ENCODE results near the gene TTC8. TPM values are rescaled to one million over a fixed set of nuclear protein-coding genes. Genes with fewer than 3 reads are reported as not detected.
"Not testable (repeated sequence)": the region's sequence is repeated elsewhere in the genome, so short reads cannot be mapped to it uniquely, and the experiment has no call there.

TTC8 gene
- total RNA-seq, 1 experiment from 2014 or later = 32.2 TPM

DNA sequence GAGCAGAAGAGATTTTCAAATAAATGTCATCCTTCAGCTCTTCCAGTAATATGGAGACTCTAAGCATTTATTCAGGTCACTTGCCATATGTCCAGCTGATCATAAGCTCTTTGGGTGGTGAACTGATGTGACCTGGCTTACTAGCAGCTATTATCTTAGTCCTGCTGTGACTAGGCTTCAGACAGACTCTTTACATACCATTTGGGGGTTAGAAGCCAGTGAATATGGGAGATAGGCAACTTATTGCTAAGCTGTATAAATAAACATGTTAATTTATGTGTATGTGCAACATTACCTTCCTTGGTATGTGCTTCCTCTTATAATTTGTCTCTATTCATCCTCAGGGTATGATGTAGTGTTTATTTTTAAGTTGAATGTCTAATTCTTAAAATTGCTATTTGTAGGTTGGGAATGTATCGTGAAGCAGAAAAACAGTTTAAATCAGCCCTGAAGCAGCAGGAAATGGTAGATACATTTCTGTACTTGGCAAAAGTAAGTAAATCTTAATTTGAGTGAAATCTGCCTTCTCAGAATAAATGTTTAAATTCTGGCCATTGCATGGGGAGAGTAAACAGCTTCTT lies 32.4 kb downstream of the TTC8 start:
- DNase-seq (ENCODE audit: low spot score) = peak; percentile 53
- in situ Hi-C loops (cut with HindIII; ENCODE audit: low sequenced_read_pairs) = no loop called here

DNA sequence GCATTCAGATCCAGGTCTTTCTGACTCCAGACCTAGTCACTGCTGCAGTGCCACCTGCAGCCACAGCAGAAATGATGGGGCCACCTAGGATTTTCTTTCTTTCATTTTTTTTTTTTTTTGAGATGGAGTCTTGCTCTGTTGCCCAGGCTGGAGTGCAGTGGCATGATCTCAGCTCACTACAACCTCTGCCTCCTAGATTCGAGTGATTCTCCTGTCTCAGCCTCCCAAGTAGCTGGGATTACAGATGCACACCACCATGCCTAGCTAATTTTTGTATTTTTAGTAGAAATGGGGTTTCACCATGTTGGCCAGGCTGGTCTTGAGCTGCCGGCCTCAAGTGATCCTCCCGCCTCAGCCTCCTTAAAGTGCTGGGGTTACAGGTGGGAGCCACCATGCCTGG lies 33.4 kb downstream of the TTC8 start:
- DNase-seq (ENCODE audit: low spot score); in situ Hi-C loops (cut with HindIII; ENCODE audit: low sequenced_read_pairs): not testable (repeated sequence)

DNA sequence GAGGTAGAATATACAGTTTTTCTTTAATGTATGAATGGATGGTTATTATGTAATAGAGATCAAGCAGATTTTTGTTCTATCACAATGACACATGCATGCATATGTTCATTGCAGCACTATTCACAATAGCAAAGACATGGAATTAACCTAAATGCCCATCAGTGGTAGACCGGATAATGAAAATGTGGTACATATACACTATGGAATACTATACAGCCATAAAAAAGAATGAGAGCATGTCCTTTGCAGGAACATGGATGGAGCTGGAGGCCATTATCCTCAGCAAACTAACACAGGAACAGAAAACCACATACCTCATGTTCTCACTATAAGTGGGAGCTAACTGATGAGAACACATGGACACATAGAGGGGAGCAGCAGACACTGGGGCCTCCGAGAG lies 34.7 kb downstream of the TTC8 start:
- in situ Hi-C loops (cut with HindIII; ENCODE audit: low sequenced_read_pairs); DNase-seq (ENCODE audit: low spot score): not testable (repeated sequence)

DNA sequence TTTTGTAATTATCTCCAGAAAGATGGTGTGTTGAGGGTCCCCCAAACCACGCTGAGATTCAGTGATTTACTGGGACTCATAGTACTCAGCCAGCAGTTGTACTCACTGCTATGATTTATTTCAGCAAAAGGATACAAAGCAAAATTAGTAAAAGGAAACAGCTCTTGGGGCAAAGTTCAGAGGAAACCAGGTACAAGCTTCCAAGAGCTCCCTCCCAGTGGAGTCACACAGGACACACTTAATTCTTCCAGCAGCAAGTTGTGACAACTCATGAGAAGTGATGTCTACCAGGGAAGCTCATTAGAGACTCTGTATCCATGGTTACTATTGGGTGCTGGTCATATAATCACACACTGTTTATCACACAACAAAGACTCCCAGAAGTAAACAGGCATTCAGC lies 38.7 kb downstream of the TTC8 start:
- DNase-seq (ENCODE audit: low spot score) = no peak
- in situ Hi-C loops (cut with HindIII; ENCODE audit: low sequenced_read_pairs) = no loop called here

DNA sequence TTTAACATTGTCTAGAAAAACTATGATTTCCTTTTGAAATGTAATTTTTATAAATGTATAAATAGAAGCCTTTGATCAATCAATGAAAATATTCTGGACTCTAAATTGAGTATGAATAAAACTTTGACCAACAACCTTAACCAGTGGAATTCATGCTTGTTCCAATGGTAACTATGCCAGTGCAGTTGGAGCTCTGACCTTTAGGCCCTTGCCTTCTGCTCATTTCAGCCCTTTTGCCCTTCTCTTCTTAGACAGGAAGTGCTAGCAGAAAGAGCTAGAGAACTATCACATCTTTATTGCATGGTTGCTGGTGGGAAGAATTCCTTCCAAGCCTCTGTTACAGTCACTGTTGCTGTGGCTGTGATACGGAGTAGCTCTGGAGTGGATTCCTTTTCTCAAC lies 39.7 kb downstream of the TTC8 start:
- in situ Hi-C loops (cut with HindIII; ENCODE audit: low sequenced_read_pairs) = no loop called here
- no peak for DNase-seq (ENCODE audit: low spot score)

DNA sequence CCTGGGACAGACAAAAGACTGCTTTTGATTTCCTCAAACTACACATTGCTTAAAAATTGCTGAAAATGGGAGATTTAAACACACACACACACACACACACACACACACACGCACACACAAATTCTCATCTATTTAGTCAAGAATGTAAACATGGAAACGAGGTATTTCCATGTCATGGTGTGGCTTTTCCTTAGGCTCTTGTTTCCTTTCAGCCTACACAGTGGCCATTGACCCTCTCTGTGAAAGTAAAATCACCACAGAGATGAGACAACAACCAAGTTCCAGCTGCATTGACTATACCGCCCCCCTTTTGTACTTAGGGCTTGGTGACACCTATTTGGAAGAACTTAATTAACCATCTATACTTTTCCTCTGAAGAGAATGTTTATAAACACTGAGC lies 41.9 kb downstream of the TTC8 start:
- in situ Hi-C loops (cut with HindIII; ENCODE audit: low sequenced_read_pairs) = no loop called here

DNA sequence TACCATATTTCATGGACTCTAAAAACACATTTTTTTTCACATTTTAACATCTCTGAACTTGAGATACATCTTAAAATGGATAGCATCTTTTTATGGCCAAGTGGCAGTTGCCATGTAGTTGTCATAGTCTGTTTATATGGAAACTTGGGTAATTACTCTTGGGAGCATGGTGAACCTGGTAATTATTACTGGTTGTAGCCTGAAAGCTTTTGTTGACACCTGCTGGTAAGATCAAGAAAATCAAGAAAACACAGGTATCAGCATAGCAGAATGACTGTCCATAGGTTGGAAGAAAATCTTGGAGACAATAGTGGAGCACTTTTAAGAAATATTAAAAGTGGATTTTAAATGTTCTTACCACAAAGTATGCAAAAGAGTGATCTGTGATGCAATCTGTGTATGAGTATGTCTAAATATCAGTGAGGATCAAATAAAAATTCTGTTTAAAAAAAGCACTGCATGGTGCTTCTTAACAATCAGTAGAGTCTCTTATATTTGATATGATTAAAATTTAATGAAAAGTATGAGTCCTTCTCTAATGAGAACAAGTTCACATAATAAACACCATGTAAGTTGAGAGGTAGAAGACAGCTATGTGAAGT lies 44.2 kb downstream of the TTC8 start:
- in situ Hi-C loops (cut with HindIII; ENCODE audit: low sequenced_read_pairs) = no loop called here
- peak; percentile 43 for DNase-seq (ENCODE audit: low spot score)

More for the DNA sequence above, 41.9 kb downstream of the TTC8 start:
- DNase-seq (ENCODE audit: low spot score) = no peak

DNA sequence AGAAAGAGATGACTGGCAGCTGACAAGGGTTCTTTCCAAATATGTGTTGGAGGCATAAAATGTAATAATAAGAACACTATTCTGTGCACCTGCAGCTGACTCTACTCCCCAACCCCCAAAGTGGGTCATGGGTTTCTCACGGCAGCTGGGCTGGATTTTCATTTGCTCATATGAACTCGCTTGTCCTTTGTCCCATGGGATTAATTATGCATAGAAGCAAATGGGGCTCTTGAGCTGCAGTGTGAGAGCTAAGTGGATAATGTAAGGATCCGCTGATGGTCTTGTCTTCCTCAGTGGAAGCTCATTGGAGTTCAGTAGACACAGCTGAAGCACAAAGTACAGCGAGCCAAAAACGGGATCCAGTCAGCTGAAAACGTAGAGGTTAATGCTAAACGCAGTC lies 46.3 kb downstream of the TTC8 start:
- no peak for DNase-seq (ENCODE audit: low spot score)
- in situ Hi-C loops (cut with HindIII; ENCODE audit: low sequenced_read_pairs) = no loop called here

DNA sequence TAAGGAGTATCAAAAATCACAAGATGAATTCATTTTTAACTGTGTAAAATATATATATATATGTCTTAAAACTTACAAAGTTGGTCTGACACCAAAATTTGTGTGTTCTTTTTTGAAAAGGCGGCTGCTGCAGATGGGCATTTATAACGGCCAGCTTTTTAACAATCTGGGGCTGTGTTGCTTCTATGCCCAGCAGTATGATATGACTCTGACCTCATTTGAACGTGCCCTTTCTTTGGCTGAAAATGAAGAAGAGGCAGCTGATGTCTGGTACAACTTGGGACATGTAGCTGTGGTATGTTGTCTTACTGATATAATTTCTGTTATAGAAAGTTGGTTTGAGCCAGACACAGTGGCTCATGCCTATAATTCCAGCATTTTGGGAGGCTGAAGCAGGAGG lies 47.0 kb downstream of the TTC8 start:
- no peak for DNase-seq (ENCODE audit: low spot score)
- in situ Hi-C loops (cut with HindIII; ENCODE audit: low sequenced_read_pairs) = no loop called here

DNA sequence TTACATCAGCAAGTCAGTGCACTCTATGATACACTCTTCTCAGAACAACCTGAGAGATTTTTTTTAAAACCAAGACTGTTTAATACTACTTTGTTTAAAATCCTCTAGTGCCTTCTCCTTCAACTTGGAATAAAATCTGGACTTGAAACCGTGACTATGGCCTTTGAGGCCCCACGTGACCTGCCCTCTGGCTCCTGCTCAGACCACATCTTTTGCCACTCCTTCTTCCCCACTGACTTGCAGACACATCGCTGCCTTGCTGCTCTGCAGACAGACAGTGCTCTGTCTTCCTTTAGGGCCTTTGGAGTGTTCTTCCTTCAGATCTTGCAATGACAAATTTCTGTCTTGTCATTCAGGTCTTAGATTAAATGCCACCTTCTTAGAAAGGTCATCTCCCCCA lies 48.5 kb downstream of the TTC8 start:
- no peak for DNase-seq (ENCODE audit: low spot score)
- in situ Hi-C loops (cut with HindIII; ENCODE audit: low sequenced_read_pairs) = no loop called here

DNA sequence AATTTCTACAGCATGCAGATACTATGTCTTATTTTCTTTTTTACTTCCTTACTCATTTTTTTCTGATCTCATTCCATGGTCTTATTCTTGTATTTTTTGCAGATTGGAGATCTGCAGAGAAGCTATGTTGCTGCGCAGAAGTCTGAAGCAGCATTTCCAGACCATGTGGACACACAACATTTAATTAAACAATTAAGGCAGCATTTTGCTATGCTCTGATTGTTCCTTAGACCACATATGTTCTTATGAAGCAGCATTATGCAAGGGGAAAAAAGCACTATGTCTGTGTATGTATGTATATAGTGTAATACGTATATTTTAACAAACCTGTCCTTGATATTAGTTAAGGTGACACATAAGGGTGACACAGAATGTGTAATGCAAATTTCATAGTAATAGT lies 52.7 kb downstream of the TTC8 start:
- DNase-seq (ENCODE audit: low spot score) = no peak
- in situ Hi-C loops (cut with HindIII; ENCODE audit: low sequenced_read_pairs) = no loop called here

DNA sequence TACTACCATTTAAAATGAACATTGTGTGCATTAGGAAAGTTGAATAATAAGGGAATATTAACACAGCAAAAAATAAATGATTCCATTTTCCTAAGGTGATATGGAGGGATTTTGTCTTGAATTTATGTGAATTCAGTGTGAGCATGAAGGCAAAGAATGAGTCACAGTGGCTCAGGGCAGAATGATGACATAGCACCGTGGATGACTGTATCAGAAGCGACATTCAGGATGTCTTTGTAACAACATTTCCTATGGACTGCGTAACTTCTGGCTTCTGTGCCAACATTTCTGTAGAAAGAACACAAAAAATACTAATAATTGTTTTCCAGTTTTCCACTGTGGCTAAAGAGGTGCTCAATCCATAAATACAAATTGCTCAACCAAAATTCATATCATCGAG lies 54.6 kb downstream of the TTC8 start:
- in situ Hi-C loops (cut with HindIII; ENCODE audit: low sequenced_read_pairs) = no loop called here

DNA sequence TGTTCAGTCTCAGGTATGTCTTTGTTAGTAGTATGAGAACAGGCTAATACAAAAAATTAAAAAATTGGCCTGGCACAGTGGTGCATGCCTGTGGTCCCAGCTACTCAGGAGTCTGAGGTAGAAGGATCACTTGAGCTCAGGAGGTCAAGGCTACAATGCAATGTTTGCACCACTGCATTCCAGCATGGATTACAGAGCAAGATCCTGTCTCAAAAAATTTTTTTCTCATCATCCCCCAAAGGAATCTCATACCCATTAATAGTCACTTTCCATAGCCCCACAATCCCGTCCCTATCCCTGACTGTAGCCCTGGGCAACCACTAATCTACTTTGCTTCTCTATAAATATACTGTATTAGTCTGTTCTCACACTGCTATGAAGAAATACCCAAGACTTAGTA lies 57.8 kb downstream of the TTC8 start:
- no peak for DNase-seq (ENCODE audit: low spot score)
- in situ Hi-C loops (cut with HindIII; ENCODE audit: low sequenced_read_pairs) = no loop called here

More for the DNA sequence above, 54.6 kb downstream of the TTC8 start:
- DNase-seq (ENCODE audit: low spot score) = no peak

DNA sequence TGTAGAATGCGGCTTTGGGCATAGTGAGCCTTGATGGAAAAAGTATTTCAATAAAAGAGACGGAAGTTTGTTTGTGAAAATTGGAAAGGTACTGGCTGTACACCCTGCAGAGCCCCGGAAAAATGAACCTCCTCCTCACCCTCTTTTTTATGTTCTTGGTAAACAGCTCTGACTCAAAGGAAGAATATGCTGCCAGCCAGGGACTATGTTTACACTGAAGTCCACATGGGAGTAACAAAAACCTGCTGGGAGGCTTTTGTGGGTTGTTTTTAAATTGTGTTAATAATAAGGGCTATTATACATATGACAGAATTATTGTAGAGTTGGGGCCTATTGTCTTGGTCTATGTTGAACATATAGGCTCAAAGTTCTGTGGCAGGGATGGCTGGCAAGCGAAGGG lies 70.7 kb downstream of the TTC8 start:
- DNase-seq (ENCODE audit: low spot score) = no peak
- in situ Hi-C loops (cut with HindIII; ENCODE audit: low sequenced_read_pairs) = no loop called here

DNA sequence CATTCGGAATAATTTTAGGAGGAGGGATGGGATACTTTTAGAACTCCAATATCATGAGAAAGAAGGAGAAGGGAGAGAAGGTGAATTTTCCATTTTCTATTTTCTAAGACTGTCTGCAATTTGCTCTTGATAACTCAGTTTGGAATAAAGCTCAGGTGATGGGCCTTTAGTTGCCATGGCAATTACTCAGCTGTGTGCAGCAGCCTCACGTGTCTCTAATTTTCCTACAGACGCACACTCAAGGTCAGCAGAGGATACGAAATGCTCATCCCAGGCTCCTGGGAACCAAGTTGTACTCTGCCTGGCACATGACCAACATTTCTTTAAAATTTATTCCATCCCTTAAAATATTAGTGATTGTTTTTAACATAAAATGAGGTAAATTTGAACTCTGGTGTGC lies 76.7 kb downstream of the TTC8 start:
- in situ Hi-C loops (cut with HindIII; ENCODE audit: low sequenced_read_pairs) = no loop called here
- peak; percentile 26 for DNase-seq (ENCODE audit: low spot score)

DNA sequence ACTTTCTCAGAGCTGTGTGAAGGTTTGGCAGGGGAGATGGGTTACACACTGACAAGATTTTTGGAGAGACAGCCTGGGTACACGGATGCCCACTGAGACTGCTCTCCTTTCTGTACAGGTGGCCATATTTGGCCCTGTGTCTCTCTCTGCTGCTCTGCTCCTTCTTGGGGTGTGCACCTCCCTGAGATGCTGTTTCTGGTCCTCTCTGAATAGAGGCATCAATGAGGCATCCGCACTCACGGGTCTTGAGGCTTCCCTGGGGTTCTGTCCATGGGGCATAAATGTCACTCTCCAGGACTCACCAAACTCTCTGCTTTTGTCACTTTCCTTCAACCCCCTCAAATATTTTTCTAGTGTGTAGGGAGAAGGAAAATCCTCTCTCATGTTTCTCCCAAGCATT lies 77.5 kb downstream of the TTC8 start:
- in situ Hi-C loops (cut with HindIII; ENCODE audit: low sequenced_read_pairs) = no loop called here
- peak; percentile 25 for DNase-seq (ENCODE audit: low spot score)

DNA sequence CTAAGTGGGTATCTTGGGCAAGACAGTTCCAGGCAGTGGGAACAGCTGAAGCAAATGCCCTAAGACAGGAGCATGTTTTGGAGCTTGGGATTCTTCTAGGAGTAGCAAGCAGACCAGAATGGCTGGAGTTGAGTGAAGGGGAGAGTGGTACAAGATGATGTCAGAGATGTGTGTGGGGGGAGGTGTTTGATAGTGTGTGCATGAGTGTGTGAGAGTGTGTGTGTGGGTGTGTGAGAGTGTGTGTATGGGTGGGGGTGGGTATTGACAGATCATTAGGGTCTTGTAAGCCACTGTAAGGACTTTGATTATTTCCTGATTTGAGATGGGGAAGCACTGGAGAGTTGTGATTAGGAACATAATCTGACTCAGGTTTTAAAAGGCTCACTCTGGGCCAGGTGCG lies 78.4 kb downstream of the TTC8 start:
- in situ Hi-C loops (cut with HindIII; ENCODE audit: low sequenced_read_pairs) = no loop called here
- DNase-seq (ENCODE audit: low spot score) = no peak

DNA sequence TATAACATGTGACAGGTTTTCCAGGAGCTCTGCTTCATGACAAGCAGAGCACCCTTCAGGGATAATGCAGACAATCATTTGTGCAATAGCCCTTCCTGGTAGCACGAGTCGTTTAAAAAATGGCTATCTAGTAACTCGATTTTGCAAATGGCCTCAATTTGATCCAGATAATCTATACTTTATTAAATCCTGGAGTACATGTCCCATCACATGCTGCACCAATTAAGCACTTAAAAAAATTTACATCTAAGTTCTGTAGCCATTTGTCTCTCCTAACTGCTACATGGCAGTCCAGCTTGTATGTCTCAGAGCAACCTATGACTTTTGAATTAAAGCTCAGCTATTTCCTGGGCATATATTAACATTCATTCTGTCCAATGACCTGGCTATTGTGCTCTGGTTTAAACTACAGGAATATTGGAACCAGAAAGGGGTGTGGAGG lies 79.8 kb downstream of the TTC8 start:
- in situ Hi-C loops (cut with HindIII; ENCODE audit: low sequenced_read_pairs) = no loop called here
- DNase-seq (ENCODE audit: low spot score) = no peak

DNA sequence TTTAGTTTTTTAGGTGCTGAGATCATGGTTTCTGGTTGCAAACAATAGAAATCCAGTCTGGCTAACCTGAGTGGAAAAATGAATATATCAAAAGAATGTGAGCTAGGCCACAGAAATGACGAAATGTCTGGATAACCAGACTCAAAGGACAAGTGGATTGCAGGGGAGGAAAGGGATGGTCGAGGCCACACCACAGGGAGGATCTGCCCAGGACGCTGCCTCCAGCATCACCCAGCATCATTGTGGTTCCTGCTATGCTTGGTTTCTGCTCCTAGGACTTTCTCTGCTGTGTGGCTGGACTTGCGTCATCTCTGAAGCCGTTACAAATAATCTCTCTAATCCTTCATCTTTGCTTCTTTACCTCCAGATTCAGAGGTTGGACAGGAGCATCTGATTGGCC lies 80.4 kb downstream of the TTC8 start:
- DNase-seq (ENCODE audit: low spot score) = no peak
- in situ Hi-C loops (cut with HindIII; ENCODE audit: low sequenced_read_pairs) = no loop called here

DNA sequence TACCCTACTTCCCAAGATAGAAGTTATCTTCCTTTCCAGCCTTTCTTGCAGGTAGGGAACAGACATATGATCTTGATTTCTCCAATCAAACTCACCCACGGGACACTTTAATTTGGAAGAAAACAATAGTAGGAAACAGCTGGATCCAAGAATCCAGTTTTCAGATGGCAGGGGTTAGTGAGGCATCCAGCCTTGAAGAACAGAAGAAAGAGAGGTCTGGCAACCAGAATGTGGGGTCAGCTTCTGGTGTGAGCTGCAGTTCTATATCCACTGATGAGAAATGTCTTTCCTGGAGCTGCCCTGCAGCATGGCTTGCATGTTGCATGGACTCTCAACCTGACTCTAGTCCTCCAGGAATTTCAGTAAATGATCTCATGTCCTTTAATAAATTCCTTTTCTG lies 83.8 kb downstream of the TTC8 start:
- DNase-seq (ENCODE audit: low spot score) = no peak

DNA sequence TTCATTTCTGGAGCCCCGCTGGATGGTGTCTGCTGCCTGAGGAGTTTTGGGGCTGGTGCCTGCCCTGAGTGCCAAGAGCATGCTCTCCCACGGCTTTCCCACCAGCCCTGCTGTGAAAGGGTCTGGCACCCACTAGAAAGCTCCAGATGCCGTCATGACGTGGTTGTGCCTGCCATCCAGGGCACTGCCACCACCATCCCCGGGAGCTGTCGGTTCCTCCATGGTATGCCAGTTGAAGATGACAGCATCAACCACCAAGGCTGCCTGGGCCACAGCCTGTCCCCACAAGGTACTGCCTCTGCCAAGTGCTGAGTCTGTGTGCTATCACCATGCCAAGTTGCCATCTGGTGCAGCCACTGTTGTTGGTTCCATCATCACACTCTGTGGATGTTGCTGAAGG lies 85.9 kb downstream of the TTC8 start:
- in situ Hi-C loops (cut with HindIII; ENCODE audit: low sequenced_read_pairs) = no loop called here
- peak; percentile 76 for DNase-seq (ENCODE audit: low spot score)

More for the DNA sequence above, 83.8 kb downstream of the TTC8 start:
- in situ Hi-C loops (cut with HindIII; ENCODE audit: low sequenced_read_pairs) = no loop called here

All from G401 (cell line).